HepG2 (cell line): ENCODE data around the gene MRPL14. TPM values are rescaled to one million over a fixed set of nuclear protein-coding genes. Genes with fewer than 3 reads are reported as not detected.

ENCODE experiments used
- ATF1 ChIP-seq: IDR thresholded peaks from 2 replicates; pipeline ENCODE4 v1.6.1; 2016; ENCODE audit warnings: mild to moderate bottlenecking, control low read depth
- DMAP1 ChIP-seq: IDR thresholded peaks from 2 replicates; pipeline ENCODE4 v1.6.1; 2016
- ELF4 ChIP-seq: sonication (generic); formaldehyde crosslinking; IDR thresholded peaks from 2 replicates; pipeline ENCODE4 v1.5.0; 2020; ENCODE audit warnings: missing genetic modification reagents, mild to moderate bottlenecking, moderate library complexity, borderline replicate concordance
- MEIS1 ChIP-seq: sonication (generic); formaldehyde crosslinking; IDR thresholded peaks from 2 replicates; pipeline ENCODE4 v1.9.0; 2021; ENCODE audit warnings: mild to moderate bottlenecking, missing genetic modification reagents, moderate library complexity, borderline replicate concordance
- PITX1 ChIP-seq: sonication (generic); formaldehyde crosslinking; IDR thresholded peaks from 2 replicates; pipeline ENCODE4 v1.5.1; 2020; ENCODE audit warnings: mild to moderate bottlenecking, missing genetic modification reagents
- SALL2 ChIP-seq: sonication (generic); formaldehyde crosslinking; IDR thresholded peaks from 2 replicates; pipeline ENCODE4 v1.8.1; 2023; ENCODE audit warnings: mild to moderate bottlenecking, missing genetic modification reagents, inconsistent platforms
- SCMH1 ChIP-seq: sonication (generic); formaldehyde crosslinking; IDR thresholded peaks from 2 replicates; pipeline ENCODE4 v1.9.0; 2021; ENCODE audit warnings: missing genetic modification reagents, mild to moderate bottlenecking, borderline replicate concordance
- SKIL ChIP-seq: sonication (generic); formaldehyde crosslinking; IDR thresholded peaks from 2 replicates; pipeline ENCODE4 v1.8.0; 2022; ENCODE audit warnings: missing genetic modification reagents, mild to moderate bottlenecking, moderate library complexity, borderline replicate concordance
- SP1 ChIP-seq, 2 experiments: fragments of 450-650 bp in 1 of 2; sonication (generic) in 1 of 2; formaldehyde crosslinking in 1 of 2; IDR thresholded peaks; 2 replicates each; pipeline versions ENCODE4 v1.4.0 to v1.6.1; 2016 to 2020; ENCODE audit warnings: missing genetic modification reagents in 1 of 2
- SP5 ChIP-seq: IDR thresholded peaks from 2 replicates; pipeline ENCODE4 v1.6.1; 2016; ENCODE audit warnings: low read depth, borderline replicate concordance
- SPEN ChIP-seq: sonication (generic); formaldehyde crosslinking; IDR thresholded peaks from 2 replicates; pipeline ENCODE4 v1.5.1; 2020; ENCODE audit warnings: low read depth, mild to moderate bottlenecking, missing genetic modification reagents
- ZFP37 ChIP-seq: sonication (generic); formaldehyde crosslinking; IDR thresholded peaks from 2 replicates; pipeline ENCODE4 v1.4.0; 2020; ENCODE audit warnings: missing genetic modification reagents, borderline replicate concordance
- ZMYM2 ChIP-seq: sonication (generic); formaldehyde crosslinking; IDR thresholded peaks from 2 replicates; pipeline ENCODE4 v1.8.0; 2022; ENCODE audit warnings: mild to moderate bottlenecking, missing genetic modification reagents
- ZNF230 ChIP-seq: sonication (generic); formaldehyde crosslinking; IDR thresholded peaks from 2 replicates; pipeline ENCODE4 v1.4.0; 2020; ENCODE audit warnings: mild to moderate bottlenecking, missing genetic modification reagents
- ZNF256 ChIP-seq: sonication (generic); formaldehyde crosslinking; conservative IDR thresholded peaks from 2 replicates; pipeline ENCODE4 v1.4.0; 2020; ENCODE audit warnings: missing genetic modification reagents
- ZNF282 ChIP-seq: fragments of 450-650 bp; IDR thresholded peaks from 2 replicates; pipeline ENCODE4 v1.6.1; 2018; ENCODE audit not compliant: partially characterized antibody
- ZNF563 ChIP-seq: sonication (generic); formaldehyde crosslinking; IDR thresholded peaks from 2 replicates; pipeline ENCODE4 v1.8.0; 2022; ENCODE audit warnings: mild to moderate bottlenecking, moderate library complexity, missing genetic modification reagents
- ZNF652 ChIP-seq: IDR thresholded peaks from 2 replicates; pipeline ENCODE4 v1.6.1; 2016; ENCODE audit warnings: low read depth, borderline replicate concordance
- ZNF674 ChIP-seq: sonication (generic); formaldehyde crosslinking; IDR thresholded peaks from 2 replicates; pipeline ENCODE4 v1.5.0; 2020; ENCODE audit warnings: low read depth, mild to moderate bottlenecking, missing genetic modification reagents
- ZNF788 ChIP-seq: sonication (generic); formaldehyde crosslinking; IDR thresholded peaks from 2 replicates; pipeline ENCODE4 v1.5.0; 2020; ENCODE audit warnings: mild to moderate bottlenecking, missing genetic modification reagents, borderline replicate concordance
- polyA plus RNA-seq, 8 experiments: library from polyadenylated mRNA; depleted of rRNA in 3 of 8; stranded (reverse) in 7 of 8; unstranded in 1 of 8; fragments of >200 nt; fragmentation: Illumina TruSeq in 4 of 8; extraction: Trizol in 4 of 8; gene quantifications; 2 replicates each; pipeline versions ENCODE4 v1.2.1 to v1.2.3, GENCODE V29; 2011 to 2016; ENCODE audit warnings: low read depth in 4 of 8, missing spikeins in 1 of 8, mixed read lengths in 1 of 8; ENCODE audit not compliant: insufficient read depth in 1 of 8
- total RNA-seq, 5 experiments: library from RNA; depleted of rRNA; stranded (reverse); fragments of >200 nt; fragmentation: Illumina TruSeq; extraction: Trizol; gene quantifications; 2 replicates each; pipeline ENCODE4 v1.2.3, GENCODE V29; 2016; ENCODE audit warnings: low read depth in 1 of 5
- TF ChIP-seq, protein P1 (sequence below): sonication (generic); formaldehyde crosslinking; IDR thresholded peaks from 2 replicates; pipeline ENCODE4 v1.5.1; 2020; ENCODE audit warnings: missing genetic modification reagents, mild to moderate bottlenecking, borderline replicate concordance
- TF ChIP-seq, protein P2 (sequence below): sonication (generic); formaldehyde crosslinking; IDR thresholded peaks from 2 replicates; pipeline ENCODE4 v1.5.1; 2020; ENCODE audit warnings: mild to moderate bottlenecking, missing genetic modification reagents, borderline replicate concordance

MRPL14 gene
- total and polyA plus RNA-seq, 2 of the 13 experiments (the other 11 are each of a cell fraction or from before 2014, with no cell fraction given), result 157 to 178 TPM

GRCh38 chr6:44074813-44075646, 52.2 kb downstream of the MRPL14 start (continued):
- TF ChIP-seq ZNF788, result peak; percentile 76; the same call in 1 of the 2 replicates
- no peak for TF ChIP-seq ZNF282
- TF ChIP-seq ZNF256 (CRISPR knock-in tag), result peak; percentile 80; the same call in 1 of the 2 replicates
- peak; percentile 87 for TF ChIP-seq SPEN (CRISPR knock-in tag)
- 0 out of 2 replicates have a peak, but pooled peaks have one; percentile 54 for TF ChIP-seq SALL2 (CRISPR knock-in tag)
- TF ChIP-seq ELF4 (CRISPR knock-in tag), result peak; percentile 14; the same call in 1 of the 2 replicates
- TF ChIP-seq DMAP1, result no peak
- TF ChIP-seq ZNF652 (CRISPR knock-in tag), result peak; percentile 67; the same call in 1 of the 2 replicates
- no peak for TF ChIP-seq SCMH1 (CRISPR knock-in tag)
- no peak for TF ChIP-seq ZNF674
- TF ChIP-seq ZMYM2 (CRISPR knock-in tag), result peak; percentile 87
- TF ChIP-seq ATF1 (CRISPR knock-in tag), result peak; percentile 74
- peak; percentile 70 for TF ChIP-seq ZFP37 (CRISPR knock-in tag)
- TF ChIP-seq PITX1 (CRISPR knock-in tag), result no peak; the same call in 1 of the 2 replicates
- peak; percentile 42; the same call in 1 of the 2 replicates for TF ChIP-seq ZNF563 (CRISPR knock-in tag)
- no peak for TF ChIP-seq SP1 (IDR thresholded peaks at IDR 0.05)
- no peak for TF ChIP-seq SP1 (CRISPR knock-in tag; IDR thresholded peaks at IDR 0.05)
- TF ChIP-seq, protein P1, sequence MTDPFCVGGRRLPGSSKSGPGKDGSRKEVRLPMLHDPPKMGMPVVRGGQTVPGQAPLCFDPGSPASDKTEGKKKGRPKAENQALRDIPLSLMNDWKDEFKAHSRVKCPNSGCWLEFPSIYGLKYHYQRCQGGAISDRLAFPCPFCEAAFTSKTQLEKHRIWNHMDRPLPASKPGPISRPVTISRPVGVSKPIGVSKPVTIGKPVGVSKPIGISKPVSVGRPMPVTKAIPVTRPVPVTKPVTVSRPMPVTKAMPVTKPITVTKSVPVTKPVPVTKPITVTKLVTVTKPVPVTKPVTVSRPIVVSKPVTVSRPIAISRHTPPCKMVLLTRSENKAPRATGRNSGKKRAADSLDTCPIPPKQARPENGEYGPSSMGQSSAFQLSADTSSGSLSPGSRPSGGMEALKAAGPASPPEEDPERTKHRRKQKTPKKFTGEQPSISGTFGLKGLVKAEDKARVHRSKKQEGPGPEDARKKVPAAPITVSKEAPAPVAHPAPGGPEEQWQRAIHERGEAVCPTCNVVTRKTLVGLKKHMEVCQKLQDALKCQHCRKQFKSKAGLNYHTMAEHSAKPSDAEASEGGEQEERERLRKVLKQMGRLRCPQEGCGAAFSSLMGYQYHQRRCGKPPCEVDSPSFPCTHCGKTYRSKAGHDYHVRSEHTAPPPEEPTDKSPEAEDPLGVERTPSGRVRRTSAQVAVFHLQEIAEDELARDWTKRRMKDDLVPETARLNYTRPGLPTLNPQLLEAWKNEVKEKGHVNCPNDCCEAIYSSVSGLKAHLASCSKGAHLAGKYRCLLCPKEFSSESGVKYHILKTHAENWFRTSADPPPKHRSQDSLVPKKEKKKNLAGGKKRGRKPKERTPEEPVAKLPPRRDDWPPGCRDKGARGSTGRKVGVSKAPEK (CRISPR knock-in tag), result 0 out of 2 replicates have a peak, but pooled peaks have one; percentile 11
- TF ChIP-seq, protein P2, sequence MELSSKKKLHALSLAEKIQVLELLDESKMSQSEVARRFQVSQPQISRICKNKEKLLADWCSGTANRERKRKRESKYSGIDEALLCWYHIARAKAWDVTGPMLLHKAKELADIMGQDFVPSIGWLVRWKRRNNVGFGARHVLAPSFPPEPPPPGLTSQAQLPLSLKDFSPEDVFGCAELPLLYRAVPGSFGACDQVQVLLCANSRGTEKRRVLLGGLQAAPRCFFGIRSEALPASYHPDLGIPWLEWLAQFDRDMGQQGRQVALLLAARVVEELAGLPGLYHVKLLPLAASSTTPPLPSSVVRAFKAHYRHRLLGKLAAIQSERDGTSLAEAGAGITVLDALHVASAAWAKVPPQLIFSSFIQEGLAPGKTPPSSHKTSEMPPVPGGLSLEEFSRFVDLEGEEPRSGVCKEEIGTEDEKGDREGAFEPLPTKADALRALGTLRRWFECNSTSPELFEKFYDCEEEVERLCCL (CRISPR knock-in tag), result peak; percentile 71; the same call in 1 of the 2 replicates
- no peak for TF ChIP-seq ZNF230
- TF ChIP-seq SP5 (CRISPR knock-in tag), result peak; percentile 98
- peak; percentile 99 for TF ChIP-seq SKIL
- TF ChIP-seq MEIS1 (CRISPR knock-in tag), result peak; percentile 75; the same call in 1 of the 2 replicates
